Measurements from ENCODE around the gene FBXL17.

The FBXL17 gene

DNA sequence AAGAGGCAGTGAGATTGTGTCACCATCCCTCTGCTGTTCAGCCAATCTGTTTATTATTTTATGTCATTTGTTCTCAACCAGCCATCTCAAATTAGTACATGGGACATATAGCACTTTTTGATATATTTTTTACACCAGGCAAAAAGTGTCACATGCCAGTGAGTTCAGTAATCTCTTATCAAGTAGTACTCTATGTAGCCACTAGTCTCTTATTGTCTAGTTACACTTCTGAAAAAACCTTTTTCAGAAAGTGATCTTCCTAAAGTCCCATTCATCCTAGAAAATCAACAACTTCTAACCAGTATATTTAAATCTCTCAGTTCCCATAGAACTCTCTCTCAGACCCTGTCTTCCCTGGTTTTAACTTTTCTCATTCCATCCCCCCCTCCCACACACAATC, 321.6 kb downstream of the FBXL17 start:
- no peak overlapping the region for H3K4me3 ChIP-seq (ENCODE audit: low read depth, low read length)
- no peaks in the 10 kb centered on the region for H3K27me3 ChIP-seq (ENCODE audit: control insufficient read depth, insufficient read depth, low read length)
- H3K9ac ChIP-seq (ENCODE audit: low read length), result no peak overlapping the region
- H3K4me1 ChIP-seq (ENCODE audit: control insufficient read depth, insufficient read depth, low read length), result peaks cover 9% of the 10 kb centered on the region; the same call in 1 of the 2 replicates
- no peaks in the 10 kb centered on the region for H3K9me3 ChIP-seq (ENCODE audit: control insufficient read depth, insufficient read depth, low read depth, low read length)
- H3K36me3 ChIP-seq (ENCODE audit: control insufficient read depth, insufficient read depth, low read length), result no peaks in the 10 kb centered on the region
- H3K27ac ChIP-seq (ENCODE audit: low read depth, low read length), result no peak overlapping the region

DNA sequence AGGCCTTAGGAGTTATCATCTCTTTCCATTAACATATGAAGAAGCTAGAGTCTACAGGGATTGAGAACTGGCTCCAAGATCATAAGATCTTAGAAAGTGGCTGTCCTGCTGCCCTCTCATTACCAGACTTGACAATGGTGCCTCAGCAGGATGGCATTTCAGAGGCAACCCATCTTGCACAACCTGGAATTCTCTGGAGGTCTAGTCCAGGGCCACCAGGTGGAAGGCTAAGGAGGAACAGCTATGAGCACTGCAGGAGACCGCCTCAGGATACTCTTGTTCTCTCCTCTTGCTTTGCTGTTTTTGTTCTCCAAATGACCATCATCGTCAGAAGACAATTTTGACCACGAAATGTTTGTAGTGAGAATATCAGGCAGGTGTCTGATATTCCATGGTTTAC, 322.6 kb downstream of the FBXL17 start:
- Histone ChIP-seq H3K27me3 (ENCODE audit: control insufficient read depth, insufficient read depth, low read length) (no peaks in the 10 kb centered on the region), H3K9ac (ENCODE audit: low read length) (no peak overlapping the region), H3K36me3 (ENCODE audit: control insufficient read depth, insufficient read depth, low read length) (no peaks in the 10 kb centered on the region), H3K4me1 (ENCODE audit: control insufficient read depth, insufficient read depth, low read length) (peaks cover 9% of the 10 kb centered on the region; the same call in 1 of the 2 replicates), H3K9me3 (ENCODE audit: control insufficient read depth, insufficient read depth, low read depth, low read length) (no peaks in the 10 kb centered on the region), H3K4me3 (ENCODE audit: low read depth, low read length) (no peak overlapping the region), H3K27ac (ENCODE audit: low read depth, low read length) (no peak overlapping the region)

DNA sequence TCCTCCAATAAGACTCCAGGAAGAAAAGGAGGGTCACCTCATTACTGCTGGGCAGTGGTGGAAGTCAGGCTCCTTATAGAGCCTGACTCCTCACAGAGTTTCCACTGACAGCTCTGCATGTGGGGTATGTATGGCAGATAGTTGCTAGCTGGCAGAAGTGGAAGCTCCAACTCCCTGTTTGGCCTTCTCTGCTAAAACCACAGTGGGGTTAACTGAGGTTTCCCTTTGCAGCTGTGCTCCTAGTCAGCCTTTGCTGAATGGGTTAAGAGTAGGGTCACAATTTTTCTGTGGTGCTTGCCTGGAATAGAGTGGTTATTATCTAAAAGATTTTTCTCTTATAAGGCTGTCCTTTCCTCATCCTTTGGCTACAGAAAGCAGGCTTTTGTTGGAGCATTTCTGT, 327.5 kb downstream of the FBXL17 start:
- Histone ChIP-seq H3K9me3 (ENCODE audit: control insufficient read depth, insufficient read depth, low read depth, low read length) (peaks cover 11% of the 10 kb centered on the region; the same call in 1 of the 2 replicates), H3K36me3 (ENCODE audit: control insufficient read depth, insufficient read depth, low read length) (no peaks in the 10 kb centered on the region), H3K4me1 (ENCODE audit: control insufficient read depth, insufficient read depth, low read length) (peaks cover 3% of the 10 kb centered on the region; the same call in 1 of the 2 replicates), H3K27me3 (ENCODE audit: control insufficient read depth, insufficient read depth, low read length) (no peaks in the 10 kb centered on the region), H3K4me3 (ENCODE audit: low read depth, low read length) (no peak overlapping the region), H3K27ac (ENCODE audit: low read depth, low read length) (no peak overlapping the region), H3K9ac (ENCODE audit: low read length) (no peak overlapping the region)

DNA sequence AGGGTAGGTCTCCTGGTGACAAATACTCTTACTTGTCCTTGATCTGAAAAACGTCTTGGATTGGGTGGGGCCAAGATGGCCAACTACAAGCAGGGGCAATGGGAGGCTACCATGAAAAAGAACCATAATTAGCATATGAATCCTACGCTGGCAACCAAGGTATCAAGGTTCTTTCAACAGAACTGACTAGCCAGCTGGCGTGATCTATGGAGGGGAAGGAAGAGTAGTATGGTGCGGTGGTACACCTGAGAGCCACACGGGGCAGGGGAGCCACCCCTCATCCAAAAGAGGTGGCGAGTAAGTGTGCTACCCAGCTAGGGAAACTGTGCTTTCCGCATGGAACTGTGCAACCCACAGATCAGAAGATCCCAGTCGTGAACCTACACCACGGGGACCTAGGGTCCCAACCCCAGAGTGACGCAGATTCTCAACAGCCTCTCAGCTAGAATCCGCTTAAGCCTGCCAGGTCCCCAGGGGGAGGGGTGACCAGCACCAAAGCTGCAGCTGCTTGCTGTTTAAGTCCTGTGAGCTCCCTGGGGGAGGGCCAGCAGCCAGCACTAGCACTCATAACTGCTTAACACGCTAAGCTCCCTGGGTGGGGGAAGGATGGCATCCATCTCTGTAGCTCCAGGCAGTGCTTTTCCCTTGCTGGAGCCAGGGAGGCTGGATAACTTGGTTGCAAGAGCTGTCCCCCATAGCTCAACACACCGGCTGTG, 334.8 kb downstream of the FBXL17 start:
- Histone ChIP-seq H3K27me3 (ENCODE audit: control insufficient read depth, insufficient read depth, low read length) (no peaks in the 10 kb centered on the region), H3K9me3 (ENCODE audit: control insufficient read depth, insufficient read depth, low read depth, low read length) (peaks cover 4% of the 10 kb centered on the region; the same call in 1 of the 2 replicates), H3K36me3 (ENCODE audit: control insufficient read depth, insufficient read depth, low read length) (no peaks in the 10 kb centered on the region), H3K9ac (ENCODE audit: low read length) (no peak overlapping the region), H3K4me1 (ENCODE audit: control insufficient read depth, insufficient read depth, low read length) (peaks cover 10% of the 10 kb centered on the region), H3K4me3 (ENCODE audit: low read depth, low read length) (no peak overlapping the region), H3K27ac (ENCODE audit: low read depth, low read length) (no peak overlapping the region)

- Histone ChIP-seq H3K27me3 (ENCODE audit: control insufficient read depth, insufficient read depth, low read length) (no peaks in the 10 kb centered on the region), H3K27ac (ENCODE audit: low read depth, low read length) (no peak overlapping the region), H3K36me3 (ENCODE audit: control insufficient read depth, insufficient read depth, low read length) (no peaks in the 10 kb centered on the region), H3K4me1 (ENCODE audit: control insufficient read depth, insufficient read depth, low read length) (no peaks in the 10 kb centered on the region), H3K9ac (ENCODE audit: low read length) (no peak overlapping the region), H3K9me3 (ENCODE audit: control insufficient read depth, insufficient read depth, low read depth, low read length) (no peaks in the 10 kb centered on the region), H3K4me3 (ENCODE audit: low read depth, low read length) (no peak overlapping the region)
Measured at GRCh38 chr5:108036482-108036881, 345.4 kb downstream of the FBXL17 start.

- H3K27me3 ChIP-seq (ENCODE audit: control insufficient read depth, insufficient read depth, low read length), result no peaks in the 10 kb centered on the region
- no peaks in the 10 kb centered on the region for H3K9me3 ChIP-seq (ENCODE audit: control insufficient read depth, insufficient read depth, low read depth, low read length)
- no peak overlapping the region for H3K27ac ChIP-seq (ENCODE audit: low read depth, low read length)
- no peak overlapping the region for H3K4me3 ChIP-seq (ENCODE audit: low read depth, low read length)
- peaks cover 4% of the 10 kb centered on the region; the same call in 1 of the 2 replicates for H3K4me1 ChIP-seq (ENCODE audit: control insufficient read depth, insufficient read depth, low read length)
- no peaks in the 10 kb centered on the region for H3K36me3 ChIP-seq (ENCODE audit: control insufficient read depth, insufficient read depth, low read length)
- H3K9ac ChIP-seq (ENCODE audit: low read length), result no peak overlapping the region
Measured at GRCh38 chr5:108028883-108029282, 353.0 kb downstream of the FBXL17 start.

GRCh38 chr5:108028412-108028811, 353.5 kb downstream of the FBXL17 start:
- H3K27me3 ChIP-seq (ENCODE audit: control insufficient read depth, insufficient read depth, low read length), result no peaks in the 10 kb centered on the region
- no peak overlapping the region for H3K27ac ChIP-seq (ENCODE audit: low read depth, low read length)

DNA sequence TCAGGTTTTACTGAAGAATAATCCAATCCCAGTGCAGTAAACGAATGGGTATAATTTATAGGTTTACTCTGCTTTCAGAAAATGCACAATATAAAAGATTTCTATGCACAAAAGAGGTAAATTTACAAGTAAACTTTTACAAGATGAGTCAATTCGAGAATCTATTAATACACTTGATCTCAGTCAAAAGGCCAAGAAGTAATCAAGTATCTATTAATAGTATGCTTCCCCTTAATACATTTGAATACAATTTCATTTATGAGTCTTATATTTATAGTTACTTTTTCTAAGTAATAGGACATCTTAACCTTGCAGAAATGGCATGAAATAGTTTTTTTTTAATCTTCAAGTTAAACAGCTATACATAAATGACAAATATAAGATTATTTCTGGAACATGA, 355.9 kb downstream of the FBXL17 start:
- no peak overlapping the region for H3K4me3 ChIP-seq (ENCODE audit: low read depth, low read length)
- H3K4me1 ChIP-seq (ENCODE audit: control insufficient read depth, insufficient read depth, low read length), result peaks cover 4% of the 10 kb centered on the region; the same call in 1 of the 2 replicates
- no peak overlapping the region for H3K27ac ChIP-seq (ENCODE audit: low read depth, low read length)
- H3K36me3 ChIP-seq (ENCODE audit: control insufficient read depth, insufficient read depth, low read length), result no peaks in the 10 kb centered on the region
- H3K9me3 ChIP-seq (ENCODE audit: control insufficient read depth, insufficient read depth, low read depth, low read length), result no peaks in the 10 kb centered on the region
- no peak overlapping the region for H3K9ac ChIP-seq (ENCODE audit: low read length)
- H3K27me3 ChIP-seq (ENCODE audit: control insufficient read depth, insufficient read depth, low read length), result no peaks in the 10 kb centered on the region

More at GRCh38 chr5:108028412-108028811, 353.5 kb downstream of the FBXL17 start:
- Histone ChIP-seq H3K4me3 (ENCODE audit: low read depth, low read length) (no peak overlapping the region), H3K9ac (ENCODE audit: low read length) (no peak overlapping the region), H3K9me3 (ENCODE audit: control insufficient read depth, insufficient read depth, low read depth, low read length) (no peaks in the 10 kb centered on the region), H3K4me1 (ENCODE audit: control insufficient read depth, insufficient read depth, low read length) (peaks cover 4% of the 10 kb centered on the region; the same call in 1 of the 2 replicates), H3K36me3 (ENCODE audit: control insufficient read depth, insufficient read depth, low read length) (no peaks in the 10 kb centered on the region)

DNA sequence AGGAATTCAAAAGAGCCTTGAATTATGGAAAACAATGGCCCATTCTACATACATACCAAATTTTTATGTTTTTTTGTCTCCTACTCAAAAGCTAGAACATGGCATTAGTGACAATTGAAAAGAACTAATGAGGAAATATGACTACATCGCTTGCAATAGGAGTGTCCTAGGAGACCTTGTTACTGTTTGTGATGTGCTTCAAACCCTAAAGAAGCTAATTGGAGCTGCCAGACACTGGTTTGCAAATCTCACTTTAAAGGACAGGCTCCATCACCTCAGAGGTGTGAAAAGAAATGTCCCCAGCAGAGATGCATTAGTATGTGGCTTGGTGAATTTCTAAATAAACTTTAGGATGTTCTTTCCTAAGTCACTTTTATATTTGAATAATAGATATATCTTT, 356.9 kb downstream of the FBXL17 start:
- no peak overlapping the region for H3K9ac ChIP-seq (ENCODE audit: low read length)
- no peaks in the 10 kb centered on the region for H3K27me3 ChIP-seq (ENCODE audit: control insufficient read depth, insufficient read depth, low read length)
- no peaks in the 10 kb centered on the region for H3K9me3 ChIP-seq (ENCODE audit: control insufficient read depth, insufficient read depth, low read depth, low read length)
- H3K36me3 ChIP-seq (ENCODE audit: control insufficient read depth, insufficient read depth, low read length), result no peaks in the 10 kb centered on the region
- H3K27ac ChIP-seq (ENCODE audit: low read depth, low read length), result no peak overlapping the region
- peaks cover 4% of the 10 kb centered on the region; the same call in 1 of the 2 replicates for H3K4me1 ChIP-seq (ENCODE audit: control insufficient read depth, insufficient read depth, low read length)
- H3K4me3 ChIP-seq (ENCODE audit: low read depth, low read length), result no peak overlapping the region

DNA sequence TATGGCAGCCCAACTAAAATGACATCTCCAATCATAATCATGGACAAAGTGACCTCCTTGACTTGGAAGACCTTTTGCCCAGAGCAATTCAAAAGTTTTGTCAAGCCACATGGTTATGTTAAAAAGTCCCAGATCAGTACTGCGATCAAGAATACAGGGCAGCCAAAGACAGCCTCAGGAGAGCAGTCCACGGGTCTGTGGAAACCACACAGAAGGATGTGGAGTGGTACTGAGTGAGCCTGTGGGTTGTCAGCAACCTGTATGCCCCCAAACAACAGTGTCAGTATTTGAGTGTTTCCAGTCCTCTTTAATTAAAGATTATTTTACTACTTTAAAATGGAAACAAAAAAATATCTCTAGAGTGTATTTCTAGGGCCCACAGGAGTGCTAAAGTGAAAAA, 365.8 kb downstream of the FBXL17 start:
- no peaks in the 10 kb centered on the region for H3K9me3 ChIP-seq (ENCODE audit: control insufficient read depth, insufficient read depth, low read depth, low read length)
- peaks cover 9% of the 10 kb centered on the region; the same call in 1 of the 2 replicates for H3K4me1 ChIP-seq (ENCODE audit: control insufficient read depth, insufficient read depth, low read length)
- H3K27ac ChIP-seq (ENCODE audit: low read depth, low read length), result no peak overlapping the region
- H3K9ac ChIP-seq (ENCODE audit: low read length), result no peak overlapping the region
- H3K36me3 ChIP-seq (ENCODE audit: control insufficient read depth, insufficient read depth, low read length), result no peaks in the 10 kb centered on the region
- H3K27me3 ChIP-seq (ENCODE audit: control insufficient read depth, insufficient read depth, low read length), result no peaks in the 10 kb centered on the region
- H3K4me3 ChIP-seq (ENCODE audit: low read depth, low read length), result no peak overlapping the region

GRCh38 chr5:108006791-108007190, 375.1 kb downstream of the FBXL17 start:
- H3K9me3 ChIP-seq (ENCODE audit: control insufficient read depth, insufficient read depth, low read depth, low read length), result no peaks in the 10 kb centered on the region

More at GRCh38 chr5:108006791-108007190, 375.1 kb downstream of the FBXL17 start:
- Histone ChIP-seq H3K4me1 (ENCODE audit: control insufficient read depth, insufficient read depth, low read length) (no peaks in the 10 kb centered on the region), H3K36me3 (ENCODE audit: control insufficient read depth, insufficient read depth, low read length) (no peaks in the 10 kb centered on the region), H3K9ac (ENCODE audit: low read length) (no peak overlapping the region), H3K27ac (ENCODE audit: low read depth, low read length) (no peak overlapping the region), H3K4me3 (ENCODE audit: low read depth, low read length) (no peak overlapping the region), H3K27me3 (ENCODE audit: control insufficient read depth, insufficient read depth, low read length) (no peaks in the 10 kb centered on the region)
